HEK293T (cell line): ENCODE results near the gene WDR62.

ENCODE experiments used
- ARNT ChIP-seq: fragments of 450-650 bp; IDR thresholded peaks from 2 replicates; pipeline ENCODE4 v1.6.1; 2017; ENCODE audit warnings: mild to moderate bottlenecking
- BHLHE40 ChIP-seq: fragments of 450-650 bp; IDR thresholded peaks from 2 replicates; pipeline ENCODE4 v1.6.1; 2016; ENCODE audit warnings: mild to moderate bottlenecking, moderate library complexity, borderline replicate concordance
- ELF4 ChIP-seq: fragments of 450-650 bp; IDR thresholded peaks from 2 replicates; pipeline ENCODE4 v1.6.1; 2017; ENCODE audit warnings: antibody characterized with exemption
- FOXA1 ChIP-seq: fragments of 450-650 bp; IDR thresholded peaks from 2 replicates; pipeline ENCODE4 v1.6.1; 2016; ENCODE audit warnings: mild to moderate bottlenecking
- FOXK2 ChIP-seq: fragments of 450-650 bp; IDR thresholded peaks from 2 replicates; pipeline ENCODE4 v1.6.1; 2016; ENCODE audit warnings: mild to moderate bottlenecking
- FOXM1 ChIP-seq: fragments of 450-650 bp; IDR thresholded peaks from 2 replicates; pipeline ENCODE4 v1.6.1; 2017; ENCODE audit warnings: mild to moderate bottlenecking, borderline replicate concordance
- HDGF ChIP-seq: fragments of 450-650 bp; IDR thresholded peaks from 2 replicates; pipeline ENCODE4 v1.6.1; 2017; ENCODE audit warnings: antibody characterized with exemption, borderline replicate concordance
- LEF1 ChIP-seq: fragments of 450-650 bp; IDR thresholded peaks from 2 replicates; pipeline ENCODE4 v1.6.1; 2017; ENCODE audit warnings: mild to moderate bottlenecking, borderline replicate concordance
- NFRKB ChIP-seq: fragments of 450-650 bp; IDR thresholded peaks from 2 replicates; pipeline ENCODE4 v1.6.1; 2016; ENCODE audit warnings: mild to moderate bottlenecking, moderate library complexity
- PKNOX1 ChIP-seq: fragments of 450-650 bp; IDR thresholded peaks from 2 replicates; pipeline ENCODE4 v1.6.1; 2016
- SP1 ChIP-seq: fragments of 450-650 bp; IDR thresholded peaks from 2 replicates; pipeline ENCODE4 v1.6.1; 2017
- SUZ12 ChIP-seq: fragments of 450-650 bp; IDR thresholded peaks from 2 replicates; pipeline ENCODE4 v1.6.1; 2016; ENCODE audit warnings: mild to moderate bottlenecking
- ZNF384 ChIP-seq: fragments of 450-650 bp; IDR thresholded peaks from 2 replicates; pipeline ENCODE4 v1.6.1; 2016

GRCh38 chr19:36040495-36040894, 14.2 kb upstream of the WDR62 start:
- TF ChIP-seq BHLHE40, result no peak
- no peak for TF ChIP-seq ARNT
- no peak for TF ChIP-seq FOXM1
- TF ChIP-seq LEF1, result no peak
- TF ChIP-seq SUZ12, result no peak
- no peak for TF ChIP-seq NFRKB
- no peak for TF ChIP-seq ZNF384
- no peak for TF ChIP-seq FOXK2
- no peak for TF ChIP-seq PKNOX1
- no peak for TF ChIP-seq ELF4
- TF ChIP-seq FOXA1, result no peak
- no peak for TF ChIP-seq SP1
- no peak for TF ChIP-seq HDGF
